Measurements from ENCODE around the gene MACROD2.

MACROD2 gene

GRCh38 chr20:14773486-14773885 is 778.2 kb downstream of the MACROD2 start:
- in situ Hi-C loops (cut with MboI; ENCODE audit: low sequenced_read_pairs, unreplicated experiment), result no loop called here
- TF ChIP-seq CTCF (IDR thresholded peaks at IDR 0.05; ENCODE audit: borderline replicate concordance, control extremely low read depth, extremely low read depth, insufficient read depth, missing control alignments), result no peak
- no peak for DNase-seq (ENCODE audit: low spot score)

- in situ Hi-C loops (cut with MboI; ENCODE audit: low sequenced_read_pairs, unreplicated experiment), result no loop called here
- TF ChIP-seq CTCF (IDR thresholded peaks at IDR 0.05; ENCODE audit: borderline replicate concordance, control extremely low read depth, extremely low read depth, insufficient read depth, missing control alignments), result no peak
- DNase-seq (ENCODE audit: low spot score), result no peak
Observed at GRCh38 chr20:14775778-14776177, 780.5 kb downstream of the MACROD2 start.

GRCh38 chr20:14777591-14777990 is 782.3 kb downstream of the MACROD2 start:
- TF ChIP-seq CTCF (IDR thresholded peaks at IDR 0.05; ENCODE audit: borderline replicate concordance, control extremely low read depth, extremely low read depth, insufficient read depth, missing control alignments), result no peak
- DNase-seq (ENCODE audit: low spot score), result no peak
- in situ Hi-C loops (cut with MboI; ENCODE audit: low sequenced_read_pairs, unreplicated experiment), result no loop called here

GRCh38 chr20:14778096-14778495 is 782.8 kb downstream of the MACROD2 start:
- no peak for TF ChIP-seq CTCF (IDR thresholded peaks at IDR 0.05; ENCODE audit: borderline replicate concordance, control extremely low read depth, extremely low read depth, insufficient read depth, missing control alignments)
- in situ Hi-C loops (cut with MboI; ENCODE audit: low sequenced_read_pairs, unreplicated experiment), result no loop called here
- no peak for DNase-seq (ENCODE audit: low spot score)

GRCh38 chr20:14778875-14779274 is 783.6 kb downstream of the MACROD2 start:
- no peak for TF ChIP-seq CTCF (IDR thresholded peaks at IDR 0.05; ENCODE audit: borderline replicate concordance, control extremely low read depth, extremely low read depth, insufficient read depth, missing control alignments)
- in situ Hi-C loops (cut with MboI; ENCODE audit: low sequenced_read_pairs, unreplicated experiment), result no loop called here
- no peak for DNase-seq (ENCODE audit: low spot score)

- no peak for DNase-seq (ENCODE audit: low spot score)
- TF ChIP-seq CTCF (IDR thresholded peaks at IDR 0.05; ENCODE audit: borderline replicate concordance, control extremely low read depth, extremely low read depth, insufficient read depth, missing control alignments), result no peak
- in situ Hi-C loops (cut with MboI; ENCODE audit: low sequenced_read_pairs, unreplicated experiment), result no loop called here
Observed at GRCh38 chr20:14780508-14780907, 785.2 kb downstream of the MACROD2 start.

- in situ Hi-C loops (cut with MboI; ENCODE audit: low sequenced_read_pairs, unreplicated experiment), result no loop called here
- DNase-seq (ENCODE audit: low spot score), result no peak
- TF ChIP-seq CTCF (IDR thresholded peaks at IDR 0.05; ENCODE audit: borderline replicate concordance, control extremely low read depth, extremely low read depth, insufficient read depth, missing control alignments), result no peak
Observed at GRCh38 chr20:14782731-14783130, 787.4 kb downstream of the MACROD2 start.

Measured in GM13976 (cell line).